Astrocyte of the spinal cord (primary cell): ENCODE data around the gene FGD6.
A peak's percentile ranks its signal among the peaks of the same experiment; 100 is the strongest.

Experiments
- DNase-seq: peaks from one replicate; pipeline ENCODE4 v3.0.0; 2011; ENCODE audit warnings: low read depth, low spot score
- H3K4me3 ChIP-seq: 2 replicates; pipeline ENCODE4 v1.5.1; 2011; ENCODE audit warnings: low read depth, mild to moderate bottlenecking, low read length, moderate library complexity
- CTCF ChIP-seq: IDR thresholded peaks from 2 replicates; pipeline ENCODE4 v1.5.1; 2012; ENCODE audit warnings: low read depth, mild to moderate bottlenecking, low read length, inconsistent platforms
- in situ Hi-C: cut with HindIII; loops from 2 replicates; pipeline ENCODE4 v1.10.0; 2017; ENCODE audit warnings: low sequenced_read_pairs

Gene FGD6

DNA sequence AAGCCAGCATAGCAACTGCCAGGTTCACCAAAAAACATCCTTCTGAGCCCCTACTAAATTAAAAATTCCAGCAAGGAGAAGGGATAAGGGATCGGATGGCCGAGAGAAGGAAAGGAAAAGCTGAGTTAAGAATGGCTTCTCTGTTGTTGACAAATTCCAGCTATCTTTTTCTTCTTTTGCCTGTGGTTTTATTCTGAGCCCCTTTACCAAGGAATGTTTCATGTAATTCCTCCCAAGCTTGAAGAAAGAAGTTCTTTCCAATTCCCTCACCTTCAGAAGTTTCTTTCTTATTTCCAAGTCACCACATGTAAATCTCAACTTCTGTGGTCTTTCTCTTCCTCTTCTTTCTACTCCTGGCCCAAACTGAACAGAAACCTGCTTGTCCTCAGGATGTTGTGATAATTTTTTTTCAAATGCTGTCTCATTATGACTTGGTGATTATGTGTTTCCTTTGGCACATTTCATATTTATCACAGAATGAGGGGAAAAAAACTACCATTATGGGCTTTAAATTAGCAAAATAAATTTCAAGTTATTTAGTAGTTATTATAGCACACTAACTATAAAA, 40.0 kb downstream of the FGD6 start:
- TF ChIP-seq CTCF: no peak
- no peak overlapping the region for H3K4me3 ChIP-seq
- DNase-seq: no peak
- in situ Hi-C loops: no loop called here

DNA sequence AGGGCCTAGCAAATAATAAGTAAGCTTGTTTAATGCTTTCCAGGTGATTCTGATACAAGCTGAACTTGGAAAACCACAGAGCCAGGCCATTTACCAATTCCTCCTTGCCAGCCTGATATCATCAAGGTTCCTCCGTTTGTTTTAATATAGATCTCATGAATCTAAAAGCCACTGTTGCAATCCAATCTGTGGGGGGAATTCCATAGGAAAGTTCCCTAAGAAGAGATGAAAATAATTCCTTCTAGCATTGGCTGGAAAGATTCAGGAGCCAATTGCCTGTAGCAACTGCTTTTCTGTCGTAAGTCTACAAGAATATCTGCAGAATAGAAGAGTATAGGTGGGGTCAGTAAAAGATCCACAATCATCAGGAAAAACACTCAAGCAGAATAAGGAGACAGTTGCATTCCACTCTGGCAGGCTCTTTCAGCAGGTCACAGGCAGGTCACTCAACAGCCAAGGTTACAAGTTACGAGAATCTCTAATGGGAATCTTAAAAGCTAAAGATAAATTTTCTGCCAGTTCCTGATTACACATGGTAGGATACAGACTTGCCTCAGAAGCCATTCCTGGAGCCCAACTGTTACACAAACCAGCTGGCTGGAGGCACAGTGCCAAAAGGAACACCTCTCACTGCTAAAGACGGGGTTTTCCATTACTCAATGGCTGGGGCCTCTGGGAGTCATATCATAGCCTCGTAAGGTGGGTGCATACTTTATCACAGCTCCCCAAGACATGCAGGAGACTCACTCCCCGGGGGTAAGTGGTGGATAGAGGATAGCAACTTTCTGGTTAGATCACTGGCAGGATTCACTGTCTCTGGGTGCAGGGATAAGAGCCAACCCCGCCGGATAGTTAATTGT, 43.6 kb downstream of the FGD6 start:
- in situ Hi-C loops: no loop called here
- no peak overlapping the region for H3K4me3 ChIP-seq
- DNase-seq: peak; percentile 83
- no peak for TF ChIP-seq CTCF

- in situ Hi-C loops: no loop called here
- DNase-seq: peak; percentile 83
- no peak for TF ChIP-seq CTCF
- H3K4me3 ChIP-seq: no peak overlapping the region
These were observed 47.9 kb downstream of the FGD6 start for GRCh38 chr12:95169368-95169767.

DNA sequence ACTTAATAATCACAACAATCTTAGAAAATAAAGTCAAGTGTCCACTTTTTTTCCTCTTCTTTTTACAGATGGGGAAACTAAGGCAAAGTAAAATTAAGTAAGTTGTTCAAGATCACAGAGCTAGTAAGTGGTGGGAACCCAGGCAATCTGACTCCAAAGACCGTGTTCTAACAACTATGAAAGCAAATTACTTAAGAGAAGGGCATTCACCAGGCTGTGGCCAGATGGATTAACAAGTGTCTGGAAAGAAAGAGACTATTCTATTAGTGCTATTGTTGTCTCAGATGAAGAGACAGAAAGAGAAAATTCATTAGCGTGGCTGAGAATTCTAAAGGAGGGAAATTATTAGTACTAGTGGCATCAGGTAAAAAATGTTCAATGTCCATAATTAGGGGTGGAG, 48.5 kb downstream of the FGD6 start:
- no peak for TF ChIP-seq CTCF
- in situ Hi-C loops: no loop called here
- no peak overlapping the region for H3K4me3 ChIP-seq
- DNase-seq: no peak

DNA sequence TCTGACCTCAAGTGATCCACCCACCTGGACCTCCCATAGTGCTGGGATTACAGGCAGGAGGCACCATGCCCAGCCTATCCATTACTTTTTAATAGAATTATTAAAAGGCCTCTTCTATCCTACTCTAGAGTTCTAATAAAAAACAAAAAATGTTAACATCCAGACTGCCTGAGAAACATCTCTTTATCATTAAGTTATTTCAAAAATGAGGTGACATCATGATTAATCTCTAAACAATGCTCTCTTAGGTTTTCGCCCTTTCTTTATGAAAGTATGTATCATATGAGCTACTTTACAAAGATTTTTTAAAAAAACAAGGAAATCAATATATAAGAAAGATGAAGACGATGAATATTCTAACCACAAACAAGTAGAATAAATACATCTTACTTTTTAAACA, 52.6 kb downstream of the FGD6 start:
- DNase-seq: peak; percentile 21
- no peak for TF ChIP-seq CTCF
- in situ Hi-C loops: no loop called here
- H3K4me3 ChIP-seq: no peak overlapping the region

- H3K4me3 ChIP-seq: no peak overlapping the region
- no peak for DNase-seq
- in situ Hi-C loops: no loop called here
- no peak for TF ChIP-seq CTCF
These were observed 58.3 kb downstream of the FGD6 start for GRCh38 chr12:95158919-95159318.
